Trophoblast cell (in vitro differentiated cells and primary cell): ENCODE results near the gene MFSD8.
"Not testable (repeated sequence)": the region's sequence is repeated elsewhere in the genome, so short reads cannot be mapped to it uniquely, and the experiment has no call there.

Experiments
- DNase-seq, 2 donors: peaks; one replicate each; pipeline ENCODE4 v3.0.0-alpha.2; 2016
- H2AFZ ChIP-seq: 2 replicates; pipeline ENCODE4 v1.6.1; 2013; ENCODE audit warnings: low read length, moderate library complexity, mild to moderate bottlenecking; ENCODE audit not compliant: insufficient read depth, poor library complexity
- H2AK5ac ChIP-seq: 2 replicates; pipeline ENCODE4 v1.6.1; 2013; ENCODE audit warnings: mild to moderate bottlenecking, low read length
- H2BK120ac ChIP-seq: 2 replicates; pipeline ENCODE4 v1.6.1; 2013; ENCODE audit warnings: low read length, mild to moderate bottlenecking, moderate library complexity; ENCODE audit not compliant: insufficient read depth, poor library complexity
- H2BK12ac ChIP-seq: 2 replicates; pipeline ENCODE4 v1.6.1; 2013; ENCODE audit warnings: mild to moderate bottlenecking, low read length, moderate library complexity
- H2BK5ac ChIP-seq: 2 replicates; pipeline ENCODE4 v1.6.1; 2013; ENCODE audit warnings: low read length, low read depth, moderate library complexity, mild to moderate bottlenecking; ENCODE audit not compliant: poor library complexity
- H3K14ac ChIP-seq: 2 replicates; pipeline ENCODE4 v1.6.1; 2013; ENCODE audit warnings: mild to moderate bottlenecking, low read length
- H3K18ac ChIP-seq: 2 replicates; pipeline ENCODE4 v1.6.1; 2013; ENCODE audit warnings: mild to moderate bottlenecking, low read length
- H3K23ac ChIP-seq: 2 replicates; pipeline ENCODE4 v1.6.1; 2013; ENCODE audit warnings: low read length
- H3K27ac ChIP-seq: 2 replicates; pipeline ENCODE4 v1.5.1; 2013; ENCODE audit warnings: low read depth, mild to moderate bottlenecking, inconsistent platforms, low read length, moderate library complexity
- H3K27me3 ChIP-seq: 2 replicates; pipeline ENCODE4 v1.6.1; 2013; ENCODE audit warnings: inconsistent platforms, mild to moderate bottlenecking, low read length, moderate library complexity; ENCODE audit not compliant: insufficient read depth
- H3K36me3 ChIP-seq, 2 experiments: 1 replicate in 1 of 2; 2 replicates in 1 of 2; pipeline ENCODE4 v1.6.1; 2013; ENCODE audit warnings: low read length in 2 of 2, mild to moderate bottlenecking in 2 of 2, moderate library complexity in 1 of 2; ENCODE audit not compliant: insufficient read depth in 2 of 2, control insufficient read depth in 1 of 2
- H3K4ac ChIP-seq: 2 replicates; pipeline ENCODE4 v1.6.1; 2013; ENCODE audit warnings: low read depth, mild to moderate bottlenecking, low read length, moderate library complexity
- H3K4me1 ChIP-seq, 2 experiments: 1 replicate in 1 of 2; 2 replicates in 1 of 2; pipeline ENCODE4 v1.6.1; 2013; ENCODE audit warnings: low read length in 2 of 2, mild to moderate bottlenecking in 2 of 2, moderate library complexity in 1 of 2; ENCODE audit not compliant: insufficient read depth in 2 of 2, control insufficient read depth in 1 of 2
- H3K4me2 ChIP-seq: 2 replicates; pipeline ENCODE4 v1.6.1; 2013; ENCODE audit warnings: inconsistent platforms, mild to moderate bottlenecking, low read length, moderate library complexity
- H3K4me3 ChIP-seq: 2 replicates; pipeline ENCODE4 v1.5.1; 2013; ENCODE audit warnings: mild to moderate bottlenecking, low read depth, low read length, inconsistent platforms
- H3K79me1 ChIP-seq: one replicate; pipeline ENCODE4 v1.6.1; 2013; ENCODE audit warnings: low read length
- H3K79me2 ChIP-seq: 2 replicates; pipeline ENCODE4 v1.6.1; 2013; ENCODE audit warnings: low read length, mild to moderate bottlenecking; ENCODE audit not compliant: control insufficient read depth, insufficient read depth, poor library complexity
- H3K9ac ChIP-seq: 2 replicates; pipeline ENCODE4 v1.6.1; 2013; ENCODE audit warnings: mild to moderate bottlenecking, low read length
- H3K9me3 ChIP-seq: 2 replicates; pipeline ENCODE4 v1.6.1; 2013; ENCODE audit warnings: low read depth, mild to moderate bottlenecking, control low read depth, inconsistent platforms, low read length; ENCODE audit not compliant: insufficient read depth
- H4K12ac ChIP-seq: 2 replicates; pipeline ENCODE4 v1.6.1; 2013; ENCODE audit warnings: low read depth, mild to moderate bottlenecking, low read length, moderate library complexity
- H4K8ac ChIP-seq: 2 replicates; pipeline ENCODE4 v1.6.1; 2013; ENCODE audit warnings: low read depth, mild to moderate bottlenecking, low read length, moderate library complexity
- H4K91ac ChIP-seq: one replicate; pipeline ENCODE4 v1.6.1; 2013; ENCODE audit warnings: low read depth, mild to moderate bottlenecking, low read length, moderate library complexity
- WGBS: extraction: QIAGEN DNeasy Blood & Tissue Kit; methylation state at CpG from one replicate; pipeline ENCODE4 v1.1.7; 2013; ENCODE audit warnings: missing lambda C conversion rate; ENCODE audit not compliant: insufficient read length, insufficient coverage; ENCODE audit errors: extremely low coverage; 5-methylcytosine and 5-hydroxymethylcytosine counted together

Gene MFSD8

GRCh38 chr4:127905029-127905428, 59.9 kb downstream of the MFSD8 start:
- Histone ChIP-seq H4K12ac (no peak overlapping the region), H3K14ac (no peak overlapping the region), H2BK5ac (no peak overlapping the region), H3K4me2 (no peak overlapping the region), H3K36me3 (no peaks in the 10 kb centered on the region), H3K9me3 (peaks cover 3% of the 10 kb centered on the region), H2BK12ac (no peak overlapping the region), H3K9ac (no peak overlapping the region), H3K79me1 (no peaks in the 10 kb centered on the region), H2AFZ (no peak overlapping the region), H3K4me3 (no peak overlapping the region), H3K23ac (no peak overlapping the region), H4K91ac (no peak overlapping the region), H2BK120ac (no peak overlapping the region), H3K27me3 (no peaks in the 10 kb centered on the region), H3K18ac (no peak overlapping the region), H4K8ac (no peak overlapping the region), H3K4me1 (no peaks in the 10 kb centered on the region), H3K79me2 (no peaks in the 10 kb centered on the region), H3K4ac (no peak overlapping the region), H2AK5ac (no peak overlapping the region), H3K27ac (no peak overlapping the region)
- no peak for DNase-seq
- no CpG with 5 or more reads among the region's 8 CpGs for WGBS

DNA sequence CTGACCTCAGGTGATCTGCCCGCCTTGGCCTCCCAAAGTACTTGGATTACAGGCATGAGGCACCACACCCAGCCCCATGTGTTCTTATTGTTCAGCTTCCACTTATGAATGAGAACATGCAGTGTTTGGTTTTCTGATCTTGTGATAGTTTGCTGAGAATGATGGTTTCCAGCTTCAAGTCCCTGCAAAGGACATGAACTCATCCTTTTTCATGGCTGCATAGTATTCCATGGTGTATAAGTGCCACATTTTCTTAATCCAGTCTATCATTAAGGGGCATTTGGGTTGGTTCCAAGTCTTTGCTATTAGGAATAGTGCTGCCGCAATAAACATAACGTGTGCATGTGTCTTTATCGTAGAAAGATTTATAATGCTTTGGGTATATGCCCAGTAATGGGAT, 65.3 kb downstream of the MFSD8 start:
- not testable (repeated sequence) for H3K18ac ChIP-seq, H3K79me2 ChIP-seq, H4K8ac ChIP-seq, H3K27ac ChIP-seq, H2BK12ac ChIP-seq, H3K27me3 ChIP-seq, H3K9ac ChIP-seq, H3K23ac ChIP-seq, H4K91ac ChIP-seq, H2AK5ac ChIP-seq, H3K4me1 ChIP-seq, H3K79me1 ChIP-seq, H2BK5ac ChIP-seq, H3K4me3 ChIP-seq, DNase-seq, H4K12ac ChIP-seq, H3K14ac ChIP-seq, H3K9me3 ChIP-seq, H3K4me2 ChIP-seq, H3K36me3 ChIP-seq, H2BK120ac ChIP-seq, H3K4ac ChIP-seq, H2AFZ ChIP-seq
- WGBS = no CpG with 5 or more reads among the region's 4 CpGs

DNA sequence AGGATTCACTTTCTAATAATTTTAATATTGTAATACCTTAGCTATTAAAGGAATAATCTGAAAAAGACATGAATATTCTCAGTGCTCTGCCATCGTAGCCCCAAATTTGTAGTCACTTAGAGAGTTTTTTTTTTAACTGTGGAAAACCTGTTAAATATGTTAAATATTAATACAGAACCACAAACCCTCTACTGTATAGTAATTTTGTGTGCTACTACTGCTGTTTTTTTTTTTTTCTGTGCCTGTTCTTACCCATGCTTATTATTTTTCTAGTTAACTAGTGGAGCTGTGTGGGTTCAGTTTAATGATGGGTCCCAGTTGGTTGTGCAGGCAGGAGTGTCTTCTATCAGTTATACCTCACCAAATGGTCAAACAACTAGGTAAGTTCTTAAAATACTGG, 68.4 kb downstream of the MFSD8 start:
- H3K27me3 ChIP-seq = no peaks in the 10 kb centered on the region

DNA sequence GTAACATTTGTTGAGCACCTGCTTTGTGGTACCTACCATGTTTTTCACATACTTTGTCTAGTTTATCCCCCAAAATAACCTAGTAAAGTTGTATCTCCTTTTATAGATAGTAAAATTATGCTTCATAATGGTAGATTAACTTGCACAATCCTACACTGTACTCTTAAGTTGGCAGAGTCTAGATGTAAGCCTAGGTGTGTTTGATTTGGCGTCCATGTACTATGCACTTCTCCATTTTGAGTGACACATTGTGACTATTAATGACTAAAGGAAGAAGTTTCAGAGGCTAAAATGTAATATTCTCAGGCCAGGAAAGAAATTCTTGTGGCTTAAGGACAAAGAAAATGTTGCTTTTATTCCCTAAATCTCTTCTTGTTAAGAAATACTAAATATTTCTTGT, 68.9 kb downstream of the MFSD8 start:
- no peak overlapping the region for H3K27ac ChIP-seq
- no CpG with 5 or more reads among the region's 1 CpG for WGBS
- H3K4me3 ChIP-seq = no peak overlapping the region

More for the DNA sequence above, 68.4 kb downstream of the MFSD8 start:
- peaks cover 4 to 5% of the 10 kb centered on the region in 2 experiments for H3K36me3 ChIP-seq
- H2BK5ac ChIP-seq = no peak overlapping the region
- no peak overlapping the region for H3K9ac ChIP-seq
- no peak overlapping the region for H2AK5ac ChIP-seq
- H4K12ac ChIP-seq = no peak overlapping the region
- no peak overlapping the region for H3K4me2 ChIP-seq
- H3K79me1 ChIP-seq = no peaks in the 10 kb centered on the region
- no peak overlapping the region for H3K27ac ChIP-seq
- no peaks in the 10 kb centered on the region for H3K4me1 ChIP-seq
- H3K4me3 ChIP-seq = no peak overlapping the region
- no peaks in the 10 kb centered on the region for H3K79me2 ChIP-seq
- H3K4ac ChIP-seq = no peak overlapping the region
- H4K91ac ChIP-seq = no peak overlapping the region
- DNase-seq = no peak
- no peak overlapping the region for H3K23ac ChIP-seq
- no peak overlapping the region for H2BK12ac ChIP-seq
- no peak overlapping the region for H3K14ac ChIP-seq
- no peak overlapping the region for H2AFZ ChIP-seq
- no peak overlapping the region for H3K18ac ChIP-seq
- H2BK120ac ChIP-seq = no peak overlapping the region
- WGBS = no CpG with 5 or more reads among the region's 1 CpG
- no peak overlapping the region for H4K8ac ChIP-seq
- no peaks in the 10 kb centered on the region for H3K9me3 ChIP-seq

More for the DNA sequence above, 68.9 kb downstream of the MFSD8 start:
- no peak overlapping the region for H3K23ac ChIP-seq
- H3K9me3 ChIP-seq = no peaks in the 10 kb centered on the region
- H2BK12ac ChIP-seq = no peak overlapping the region
- H3K18ac ChIP-seq = no peak overlapping the region
- H2AK5ac ChIP-seq = no peak overlapping the region
- no peak for DNase-seq
- H4K91ac ChIP-seq = no peak overlapping the region
- H3K4me1 ChIP-seq = no peaks in the 10 kb centered on the region
- no peak overlapping the region for H2BK120ac ChIP-seq
- H3K27me3 ChIP-seq = no peaks in the 10 kb centered on the region
- H3K9ac ChIP-seq = no peak overlapping the region
- H3K79me2 ChIP-seq = no peaks in the 10 kb centered on the region
- H3K4me2 ChIP-seq = no peak overlapping the region
- H2BK5ac ChIP-seq = no peak overlapping the region
- H3K36me3 ChIP-seq = peaks cover 4 to 5% of the 10 kb centered on the region in 2 experiments
- no peaks in the 10 kb centered on the region for H3K79me1 ChIP-seq
- no peak overlapping the region for H3K14ac ChIP-seq
- H4K12ac ChIP-seq = no peak overlapping the region
- no peak overlapping the region for H3K4ac ChIP-seq
- H2AFZ ChIP-seq = no peak overlapping the region
- no peak overlapping the region for H4K8ac ChIP-seq
